Skeletal muscle tissue (tissue), 4 donors: ENCODE measurements around the gene THSD4. TPM values are rescaled to one million over a fixed set of nuclear protein-coding genes. Genes with fewer than 3 reads are reported as not detected.

ENCODE experiments used
- H3K27ac ChIP-seq: one replicate; pipeline ENCODE4 v1.7.0; 2013; ENCODE audit warnings: mild to moderate bottlenecking, low read depth, low read length, inconsistent platforms
- H3K27me3 ChIP-seq, 3 donors: one replicate each; pipeline ENCODE4 v1.7.0; 2013; ENCODE audit warnings: low read length in 3 of 3; ENCODE audit not compliant: control insufficient read depth in 3 of 3, insufficient read depth in 3 of 3
- H3K36me3 ChIP-seq, 3 donors: one replicate each; pipeline ENCODE4 v1.7.0; 2013; ENCODE audit warnings: low read length in 3 of 3; ENCODE audit not compliant: control insufficient read depth in 3 of 3, insufficient read depth in 3 of 3
- H3K4me1 ChIP-seq, 3 donors: one replicate each; pipeline ENCODE4 v1.7.0; 2013; ENCODE audit warnings: low read length in 3 of 3, mild to moderate bottlenecking in 3 of 3; ENCODE audit not compliant: control insufficient read depth in 3 of 3, insufficient read depth in 3 of 3
- H3K4me3 ChIP-seq, 3 donors: one replicate each; pipeline ENCODE4 v1.7.0; 2013; ENCODE audit warnings: low read length in 3 of 3
- H3K9ac ChIP-seq, 3 donors: one replicate each; pipeline ENCODE4 v1.7.0; 2013; ENCODE audit warnings: low read length in 3 of 3, mild to moderate bottlenecking in 3 of 3, moderate library complexity in 2 of 3, low read depth in 1 of 3
- H3K9me3 ChIP-seq, 3 donors: one replicate each; pipeline ENCODE4 v1.7.0; 2013; ENCODE audit warnings: low read length in 3 of 3; ENCODE audit not compliant: control insufficient read depth in 3 of 3
- total RNA-seq: library from RNA; depleted of rRNA; stranded (reverse); fragments of >200 nt; gene quantifications from one replicate; pipeline ENCODE4 v1.2.3, GENCODE V29; 2014
- donor health status: Osteomylitis.

Gene THSD4
- total RNA-seq, 1 donor from 2014 or later: 15.7 TPM

GRCh38 chr15:71290881-71291635, 175.8 kb downstream of the THSD4 start:
- Histone ChIP-seq H3K4me3 (no peak overlapping the region), H3K27ac (no peak overlapping the region)

GRCh38 chr15:71291723-71292122, 176.5 kb downstream of the THSD4 start:
- no peak overlapping the region for H3K27ac ChIP-seq
- H3K9ac ChIP-seq: no peak overlapping the region
- H3K4me1 ChIP-seq: peaks cover 0 to 5% (median 0%) of the 10 kb centered on the region in 3 donors
- H3K4me3 ChIP-seq: no peak overlapping the region
- no peaks in the 10 kb centered on the region for H3K9me3 ChIP-seq
- no peaks in the 10 kb centered on the region for H3K36me3 ChIP-seq
- no peaks in the 10 kb centered on the region for H3K27me3 ChIP-seq

More at GRCh38 chr15:71290881-71291635, 175.8 kb downstream of the THSD4 start:
- Histone ChIP-seq H3K27me3 (no peaks in the 10 kb centered on the region), H3K36me3 (no peaks in the 10 kb centered on the region), H3K9me3 (no peaks in the 10 kb centered on the region), H3K9ac (no peak overlapping the region), H3K4me1 (peaks cover 0 to 5% (median 0%) of the 10 kb centered on the region in 3 donors)

- no peaks in the 10 kb centered on the region for H3K9me3 ChIP-seq
- H3K27me3 ChIP-seq: no peaks in the 10 kb centered on the region
- H3K4me3 ChIP-seq: no peak overlapping the region
- H3K36me3 ChIP-seq: no peaks in the 10 kb centered on the region
- no peak overlapping the region for H3K27ac ChIP-seq
- no peak overlapping the region for H3K9ac ChIP-seq
- H3K4me1 ChIP-seq: peaks cover 0 to 5% (median 0%) of the 10 kb centered on the region in 3 donors
Observed at GRCh38 chr15:71293723-71294122, 178.5 kb downstream of the THSD4 start.

GRCh38 chr15:71294251-71294910, 179.1 kb downstream of the THSD4 start:
- Histone ChIP-seq H3K9me3 (no peaks in the 10 kb centered on the region), H3K27ac (no peak overlapping the region), H3K36me3 (no peaks in the 10 kb centered on the region), H3K4me1 (peaks cover 0 to 5% (median 0%) of the 10 kb centered on the region in 3 donors), H3K9ac (no peak overlapping the region), H3K27me3 (no peaks in the 10 kb centered on the region), H3K4me3 (no peak overlapping the region)

- H3K9ac ChIP-seq: no peak overlapping the region
- no peaks in the 10 kb centered on the region for H3K27me3 ChIP-seq
- no peak overlapping the region for H3K27ac ChIP-seq
- H3K9me3 ChIP-seq: no peaks in the 10 kb centered on the region
- no peak overlapping the region for H3K4me3 ChIP-seq
- H3K4me1 ChIP-seq: peaks cover 0 to 5% (median 0%) of the 10 kb centered on the region in 3 donors
- H3K36me3 ChIP-seq: no peaks in the 10 kb centered on the region
Observed at GRCh38 chr15:71294911-71295602, 179.8 kb downstream of the THSD4 start.

GRCh38 chr15:71295603-71296314, 180.5 kb downstream of the THSD4 start:
- no peak overlapping the region for H3K9ac ChIP-seq
- peaks cover 0 to 5% (median 0%) of the 10 kb centered on the region in 3 donors for H3K4me1 ChIP-seq
- H3K9me3 ChIP-seq: no peaks in the 10 kb centered on the region
- H3K27me3 ChIP-seq: no peaks in the 10 kb centered on the region
- no peak overlapping the region for H3K27ac ChIP-seq
- H3K4me3 ChIP-seq: no peak overlapping the region
- no peaks in the 10 kb centered on the region for H3K36me3 ChIP-seq

GRCh38 chr15:71296315-71296679, 181.0 kb downstream of the THSD4 start:
- H3K27ac ChIP-seq: no peak overlapping the region
- no peaks in the 10 kb centered on the region for H3K9me3 ChIP-seq
- no peak overlapping the region for H3K4me3 ChIP-seq
- no peaks in the 10 kb centered on the region for H3K36me3 ChIP-seq
- H3K9ac ChIP-seq: no peak overlapping the region
- peaks cover 0 to 5% (median 0%) of the 10 kb centered on the region in 3 donors for H3K4me1 ChIP-seq
- H3K27me3 ChIP-seq: no peaks in the 10 kb centered on the region

- no peaks in the 10 kb centered on the region for H3K36me3 ChIP-seq
- no peaks in the 10 kb centered on the region for H3K27me3 ChIP-seq
- no peak overlapping the region for H3K9ac ChIP-seq
- no peak overlapping the region for H3K4me3 ChIP-seq
- H3K4me1 ChIP-seq: peaks cover 0 to 6% (median 3%) of the 10 kb centered on the region in 3 donors
- H3K9me3 ChIP-seq: no peaks in the 10 kb centered on the region
- no peak overlapping the region for H3K27ac ChIP-seq
Observed at GRCh38 chr15:71301958-71302621, 186.8 kb downstream of the THSD4 start.

GRCh38 chr15:71302861-71303410, 187.7 kb downstream of the THSD4 start:
- no peak overlapping the region for H3K27ac ChIP-seq
- H3K9ac ChIP-seq: no peak overlapping the region
- peaks cover 0 to 6% (median 3%) of the 10 kb centered on the region in 3 donors for H3K4me1 ChIP-seq
- no peaks in the 10 kb centered on the region for H3K36me3 ChIP-seq
- no peak overlapping the region for H3K4me3 ChIP-seq
- no peaks in the 10 kb centered on the region for H3K9me3 ChIP-seq
- no peaks in the 10 kb centered on the region for H3K27me3 ChIP-seq
